Activated CD4-positive, alpha-beta T cell treated with anti-CD3 and anti-CD28 coated beads, Interleukin-2, amount 10 ng/mL, durations not matched to agents 7 days and 5 days (primary cell): Measurements from ENCODE around the gene TFPI. TPM values are rescaled to one million over a fixed set of nuclear protein-coding genes. Genes with fewer than 3 reads are reported as not detected.

Experiments used
- CTCF ChIA-PET: fragments of 350-600 bp; sonication (Branson Sonifier 250); formaldehyde crosslinking; loops from one replicate; lab custom pipeline; 2021; ENCODE audit warnings: antibody characterized with exemption; lab: Charles Lee
- POLR2A ChIA-PET: fragments of 350-600 bp; sonication (Branson Sonifier 250); formaldehyde crosslinking; loops from one replicate; lab custom pipeline; 2021; ENCODE audit warnings: antibody characterized with exemption; lab: Charles Lee
- DNase-seq: peaks from one replicate; pipeline ENCODE4 v3.0.0-alpha.2; 2020
- H3K27ac Mint-ChIP-seq: one replicate; pipeline ENCODE4 v1.8.0; 2021; ENCODE audit warnings: mild to moderate bottlenecking, moderate library complexity, mixed read lengths
- H3K27me3 Mint-ChIP-seq: one replicate; pipeline ENCODE4 v1.8.0; 2021; ENCODE audit warnings: mixed read lengths
- H3K36me3 Mint-ChIP-seq: one replicate; pipeline ENCODE4 v1.8.0; 2021; ENCODE audit warnings: low read depth, mixed read lengths
- H3K4me1 Mint-ChIP-seq: one replicate; pipeline ENCODE4 v1.8.0; 2021; ENCODE audit warnings: mixed read lengths
- H3K4me3 Mint-ChIP-seq: one replicate; pipeline ENCODE4 v1.8.0; 2021; ENCODE audit warnings: mild to moderate bottlenecking, moderate library complexity, mixed read lengths
- H3K9me3 Mint-ChIP-seq: one replicate; pipeline ENCODE4 v1.8.0; 2021; ENCODE audit warnings: mixed read lengths
- total RNA-seq, 2 experiments: library from RNA; stranded (reverse); gene quantifications; one replicate each; pipeline ENCODE4 v1.2.3, GENCODE V29; 2021

TFPI gene
- total RNA-seq, 2 experiments from 2014 or later, result not detected

DNA sequence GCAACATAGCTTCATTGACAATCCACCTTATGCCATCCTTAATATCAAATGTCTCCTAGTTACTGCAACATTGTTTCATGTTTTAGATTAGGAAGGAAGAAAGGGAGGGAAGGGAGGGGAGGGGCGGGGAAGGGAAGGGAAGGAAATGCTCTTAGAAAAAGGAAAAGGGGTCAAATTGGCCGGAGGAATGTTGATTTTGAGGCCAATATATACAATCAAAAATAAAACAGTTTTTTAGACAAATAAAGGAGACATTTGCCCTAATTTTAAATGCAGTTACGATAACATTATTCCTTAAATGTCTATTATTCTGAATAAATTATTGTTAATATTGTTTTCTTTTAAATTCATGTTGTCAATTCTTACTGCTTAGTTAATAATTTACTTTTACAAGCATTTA, 72.7 kb downstream of the TFPI start:
- Mint-ChIP-seq H3K4me1 (no peaks in the 10 kb centered on the region), H3K27ac (no peak overlapping the region), H3K9me3 (no peaks in the 10 kb centered on the region), H3K36me3 (no peaks in the 10 kb centered on the region), H3K27me3 (no peaks in the 10 kb centered on the region), H3K4me3 (no peak overlapping the region)
- ChIA-PET POLR2A (no interaction called here), CTCF (no interaction called here)
- no peak for DNase-seq

DNA sequence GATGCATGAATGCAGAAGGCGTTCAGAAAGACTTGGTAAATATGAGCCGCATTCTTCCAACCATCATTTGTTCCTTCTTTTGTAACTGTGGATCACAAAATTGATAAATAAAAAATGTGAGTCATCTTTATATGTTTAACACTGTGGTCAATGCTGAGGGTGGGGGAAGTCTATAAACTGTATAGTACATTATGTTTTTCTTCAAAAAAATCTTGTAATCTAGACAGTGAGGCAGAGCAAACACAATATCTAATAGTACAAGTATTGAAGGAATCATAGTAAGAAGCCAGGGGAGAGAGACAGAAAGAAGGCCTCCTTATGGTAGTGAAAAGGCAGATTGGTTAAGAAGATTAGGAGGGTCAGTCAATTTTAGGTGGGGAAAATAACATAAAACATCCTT, 75.5 kb downstream of the TFPI start:
- ChIA-PET POLR2A (no interaction called here), CTCF (no interaction called here)
- Mint-ChIP-seq H3K27ac (no peak overlapping the region), H3K36me3 (no peaks in the 10 kb centered on the region), H3K4me3 (no peak overlapping the region), H3K27me3 (no peaks in the 10 kb centered on the region), H3K4me1 (no peaks in the 10 kb centered on the region), H3K9me3 (no peaks in the 10 kb centered on the region)
- no peak for DNase-seq

DNA sequence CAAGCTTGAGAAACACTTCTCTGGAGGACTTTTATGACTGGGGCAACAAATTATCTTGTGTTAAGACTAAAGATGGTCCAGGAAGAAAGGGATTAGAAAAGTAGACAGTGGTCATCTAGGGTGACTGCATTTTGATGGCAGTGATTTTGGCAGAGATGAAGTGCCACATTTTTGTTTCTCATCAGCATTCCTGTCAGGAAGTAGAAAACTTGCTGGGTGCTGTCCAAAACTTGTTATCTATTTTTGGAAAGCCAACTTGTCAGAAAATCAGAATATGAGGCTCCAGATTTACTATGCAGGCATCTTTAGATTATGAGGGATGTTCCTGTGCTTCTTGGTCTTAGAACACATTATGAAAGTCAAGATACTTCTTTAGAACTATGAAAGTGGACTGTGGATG, 77.2 kb downstream of the TFPI start:
- no peaks in the 10 kb centered on the region for H3K9me3 Mint-ChIP-seq
- H3K36me3 Mint-ChIP-seq, result no peaks in the 10 kb centered on the region
- POLR2A ChIA-PET, result no interaction called here
- no peaks in the 10 kb centered on the region for H3K4me1 Mint-ChIP-seq
- CTCF ChIA-PET, result no interaction called here
- no peak overlapping the region for H3K4me3 Mint-ChIP-seq
- no peak overlapping the region for H3K27ac Mint-ChIP-seq
- no peaks in the 10 kb centered on the region for H3K27me3 Mint-ChIP-seq
- no peak for DNase-seq

DNA sequence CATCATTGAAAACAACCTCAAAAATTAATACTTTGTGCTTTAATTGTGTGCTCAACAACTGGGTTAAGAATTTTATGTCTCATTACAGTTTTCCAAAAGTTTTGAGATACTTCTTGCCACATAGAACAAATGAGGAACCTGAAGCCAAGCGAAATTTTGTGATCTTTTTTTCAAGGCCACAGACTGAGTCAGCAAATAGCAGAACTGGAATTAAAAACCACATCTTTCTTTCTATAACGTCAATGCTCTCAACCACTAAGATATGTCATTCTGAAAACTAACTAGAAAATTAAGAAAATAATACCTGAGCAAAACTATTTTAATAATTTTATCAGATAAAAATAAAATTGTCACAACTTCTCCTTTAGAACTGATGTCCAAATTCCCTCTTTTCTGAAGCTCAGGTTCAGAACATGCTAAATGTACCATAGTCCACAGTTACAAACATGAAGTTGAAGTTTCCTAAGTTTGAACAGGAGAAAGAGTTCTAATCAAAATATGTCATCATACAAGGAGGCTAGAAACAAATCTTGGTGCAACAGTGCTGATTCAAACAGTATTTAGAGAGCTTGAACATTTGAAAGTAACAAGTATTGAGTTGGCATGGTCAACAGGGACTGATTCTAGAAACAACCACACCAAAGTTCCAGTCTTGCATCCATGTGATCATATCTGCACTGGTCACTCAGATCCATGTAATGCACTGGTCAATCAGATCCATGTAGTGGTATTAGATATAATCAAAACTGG, 78.6 kb downstream of the TFPI start:
- DNase-seq, result no peak
- H3K27ac Mint-ChIP-seq, result no peak overlapping the region
- no peaks in the 10 kb centered on the region for H3K9me3 Mint-ChIP-seq
- H3K36me3 Mint-ChIP-seq, result no peaks in the 10 kb centered on the region
- H3K4me1 Mint-ChIP-seq, result no peaks in the 10 kb centered on the region
- H3K4me3 Mint-ChIP-seq, result no peak overlapping the region
- CTCF ChIA-PET, result no interaction called here
- POLR2A ChIA-PET, result no interaction called here
- H3K27me3 Mint-ChIP-seq, result no peaks in the 10 kb centered on the region

DNA sequence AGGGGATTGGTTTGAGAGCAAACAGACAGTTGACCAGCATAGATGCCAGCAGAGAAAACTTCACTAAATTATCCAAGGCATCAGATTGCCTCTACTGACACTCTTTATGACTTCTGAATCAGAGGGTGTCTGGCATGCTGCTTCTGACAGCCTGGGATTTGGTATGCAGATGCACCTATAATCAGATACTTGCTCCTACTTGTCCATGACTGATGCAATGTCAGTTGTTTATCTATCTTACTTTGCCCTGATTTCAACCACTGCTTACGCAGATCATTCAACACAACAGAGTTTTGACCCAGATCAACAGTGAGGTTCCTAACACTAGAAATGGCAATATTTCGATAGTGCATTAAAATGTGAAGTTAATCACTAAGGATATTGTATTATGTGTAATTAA, 83.5 kb downstream of the TFPI start:
- ChIA-PET POLR2A (no interaction called here), CTCF (no interaction called here)
- H3K36me3 Mint-ChIP-seq, result no peaks in the 10 kb centered on the region
- H3K27me3 Mint-ChIP-seq, result no peaks in the 10 kb centered on the region
- H3K9me3 Mint-ChIP-seq, result no peaks in the 10 kb centered on the region
- DNase-seq, result no peak
- no peak overlapping the region for H3K27ac Mint-ChIP-seq
- H3K4me1 Mint-ChIP-seq, result no peaks in the 10 kb centered on the region
- no peak overlapping the region for H3K4me3 Mint-ChIP-seq

DNA sequence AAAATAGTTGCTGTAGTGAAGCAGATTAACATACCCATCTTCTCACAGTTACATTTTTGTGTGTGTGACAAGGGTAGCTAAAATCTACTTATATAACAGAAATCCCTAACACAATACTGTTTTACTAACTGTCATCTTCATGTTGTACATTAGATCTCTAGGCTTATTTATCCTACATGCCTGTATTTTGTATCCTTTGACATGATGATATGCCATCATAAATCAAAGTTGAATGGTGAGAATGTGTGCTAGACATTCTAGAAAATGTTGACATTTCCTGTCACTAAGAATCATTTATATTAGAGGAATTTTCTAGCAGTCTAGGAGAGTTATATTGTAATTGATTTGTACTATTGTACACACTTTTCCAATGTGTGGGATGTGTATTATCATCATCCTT, 84.7 kb downstream of the TFPI start:
- no peak for DNase-seq
- ChIA-PET CTCF (no interaction called here), POLR2A (no interaction called here)
- Mint-ChIP-seq H3K27ac (no peak overlapping the region), H3K9me3 (no peaks in the 10 kb centered on the region), H3K27me3 (no peaks in the 10 kb centered on the region), H3K4me1 (no peaks in the 10 kb centered on the region), H3K36me3 (no peaks in the 10 kb centered on the region), H3K4me3 (no peak overlapping the region)

DNA sequence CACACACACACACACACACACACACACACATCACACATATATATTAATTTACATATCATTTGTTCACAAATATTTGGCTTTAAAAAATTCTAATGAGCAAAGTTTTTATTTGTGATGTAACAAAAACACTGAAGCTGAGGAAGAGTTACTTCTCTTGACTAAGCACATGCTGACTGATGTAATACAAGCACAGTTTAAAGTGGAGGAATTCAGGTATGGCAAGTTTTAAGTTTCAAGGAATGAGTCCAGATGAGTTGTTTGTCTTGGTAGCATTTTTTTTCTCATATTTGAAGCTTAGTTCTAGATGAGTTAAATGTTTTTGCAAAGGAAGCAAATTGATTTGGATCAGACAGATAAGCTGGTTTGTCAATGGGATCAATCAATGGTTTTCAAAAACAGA, 86.0 kb downstream of the TFPI start:
- CTCF ChIA-PET, result no interaction called here
- no peaks in the 10 kb centered on the region for H3K27me3 Mint-ChIP-seq
- POLR2A ChIA-PET, result no interaction called here
- DNase-seq, result no peak
- H3K4me3 Mint-ChIP-seq, result no peak overlapping the region
- no peaks in the 10 kb centered on the region for H3K4me1 Mint-ChIP-seq
- no peak overlapping the region for H3K27ac Mint-ChIP-seq
- no peaks in the 10 kb centered on the region for H3K9me3 Mint-ChIP-seq
- H3K36me3 Mint-ChIP-seq, result no peaks in the 10 kb centered on the region

DNA sequence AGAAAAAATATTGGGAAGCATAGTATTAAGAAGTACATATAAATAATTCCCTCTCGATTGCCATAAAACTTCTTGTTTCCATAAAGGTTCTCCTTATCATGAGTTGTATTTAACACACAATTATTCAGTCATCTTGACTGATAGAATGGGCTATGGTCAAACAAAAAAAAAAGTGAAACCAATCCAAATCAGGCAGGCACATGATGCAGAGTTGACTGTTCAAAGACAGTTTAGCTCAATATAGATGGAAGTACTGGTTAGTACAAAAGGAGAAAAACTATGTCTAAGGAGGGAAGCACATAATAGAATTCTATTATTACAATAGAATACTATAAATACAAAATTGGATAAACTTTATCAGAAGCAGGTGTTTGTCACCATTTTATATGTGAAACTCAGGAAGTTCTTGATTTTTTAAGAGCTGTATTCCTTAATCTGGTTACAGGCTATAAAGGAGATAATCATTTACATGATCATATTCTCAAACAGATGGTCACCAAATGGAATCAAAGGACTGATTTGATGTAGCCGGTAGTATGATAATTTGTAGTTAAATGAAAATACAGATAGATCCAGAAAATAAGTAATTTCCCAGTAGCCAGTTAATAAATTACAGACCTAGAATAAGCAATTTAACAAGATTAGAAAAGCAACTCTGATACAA, 88.0 kb downstream of the TFPI start:
- no peaks in the 10 kb centered on the region for H3K4me1 Mint-ChIP-seq
- no peaks in the 10 kb centered on the region for H3K9me3 Mint-ChIP-seq
- DNase-seq, result no peak
- H3K36me3 Mint-ChIP-seq, result no peaks in the 10 kb centered on the region
- ChIA-PET POLR2A (no interaction called here), CTCF (no interaction called here)
- H3K27ac Mint-ChIP-seq, result no peak overlapping the region
- H3K27me3 Mint-ChIP-seq, result no peaks in the 10 kb centered on the region
- no peak overlapping the region for H3K4me3 Mint-ChIP-seq

DNA sequence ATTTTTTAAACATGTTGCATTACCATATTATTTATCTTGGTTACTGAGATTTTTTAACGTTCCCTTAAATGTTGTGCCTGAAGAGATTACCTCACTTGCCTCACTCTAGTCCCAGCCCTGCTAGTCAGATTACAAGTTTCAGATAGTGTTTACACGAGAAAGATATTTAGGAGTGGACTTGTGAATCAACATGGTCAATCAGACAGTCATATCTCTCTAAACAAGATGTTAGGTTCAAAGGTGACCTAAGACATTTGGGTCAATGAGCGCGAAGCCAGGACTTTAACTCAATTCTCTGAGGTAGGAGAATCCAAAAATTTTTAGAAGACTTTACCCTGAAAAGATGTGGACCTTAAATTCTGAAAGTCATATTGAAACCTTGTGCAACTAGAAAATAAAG, 91.4 kb downstream of the TFPI start:
- POLR2A ChIA-PET, result no interaction called here
- no peak for DNase-seq
- H3K36me3 Mint-ChIP-seq, result no peaks in the 10 kb centered on the region
- CTCF ChIA-PET, result no interaction called here
- no peaks in the 10 kb centered on the region for H3K27me3 Mint-ChIP-seq
- no peak overlapping the region for H3K4me3 Mint-ChIP-seq
- no peak overlapping the region for H3K27ac Mint-ChIP-seq
- no peaks in the 10 kb centered on the region for H3K9me3 Mint-ChIP-seq
- H3K4me1 Mint-ChIP-seq, result no peaks in the 10 kb centered on the region

DNA sequence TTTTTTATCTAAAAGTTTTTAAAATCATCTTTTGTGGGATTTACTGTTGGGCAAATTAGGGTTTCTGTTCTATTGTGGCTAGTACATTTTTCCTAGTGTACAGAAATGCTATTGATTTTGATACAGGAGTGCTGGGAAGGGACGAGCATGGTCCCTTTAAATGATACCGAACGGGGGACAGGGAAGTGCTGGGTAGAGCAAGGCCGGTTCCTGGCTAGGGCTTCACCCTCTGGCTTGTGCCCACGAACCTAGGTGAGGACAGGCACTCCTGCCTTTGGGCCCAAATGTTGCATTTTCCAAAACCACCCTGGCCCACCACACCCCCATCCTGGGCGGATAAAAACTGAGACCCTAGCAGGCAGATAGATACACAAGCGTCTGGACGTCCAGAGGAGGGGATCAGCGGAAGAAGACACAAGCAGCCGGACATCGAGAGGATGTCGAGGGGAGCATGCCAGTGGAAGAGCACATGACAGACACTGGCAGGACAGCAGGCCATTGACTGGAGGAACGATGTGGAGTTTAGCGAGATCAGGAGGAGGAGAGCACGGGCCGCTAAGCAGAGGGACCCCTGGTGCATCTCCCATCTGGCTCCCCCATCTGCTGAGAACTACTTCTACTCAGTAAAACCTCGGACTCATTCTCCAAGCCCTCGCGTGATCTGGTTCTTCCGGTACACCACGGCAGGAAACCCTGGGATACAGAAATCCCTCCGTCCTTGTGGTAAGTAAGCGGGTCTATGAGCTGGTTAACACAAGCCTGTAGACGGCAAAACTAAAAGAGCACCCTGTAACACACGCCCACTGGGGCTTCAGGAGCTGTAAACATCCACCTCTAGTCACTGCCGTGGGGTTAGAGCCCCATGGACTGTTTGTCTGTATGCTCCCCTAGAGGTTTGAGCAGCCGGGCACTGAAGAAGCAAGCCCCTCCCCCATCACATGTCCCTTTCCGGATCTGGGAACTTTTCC, 92.7 kb downstream of the TFPI start:
- Mint-ChIP-seq H3K4me3 (no peak overlapping the region), H3K27me3 (no peaks in the 10 kb centered on the region), H3K36me3 (no peaks in the 10 kb centered on the region), H3K9me3 (no peaks in the 10 kb centered on the region), H3K4me1 (no peaks in the 10 kb centered on the region), H3K27ac (no peak overlapping the region)
- no peak for DNase-seq
- POLR2A ChIA-PET, result no interaction called here
- CTCF ChIA-PET, result no interaction called here

DNA sequence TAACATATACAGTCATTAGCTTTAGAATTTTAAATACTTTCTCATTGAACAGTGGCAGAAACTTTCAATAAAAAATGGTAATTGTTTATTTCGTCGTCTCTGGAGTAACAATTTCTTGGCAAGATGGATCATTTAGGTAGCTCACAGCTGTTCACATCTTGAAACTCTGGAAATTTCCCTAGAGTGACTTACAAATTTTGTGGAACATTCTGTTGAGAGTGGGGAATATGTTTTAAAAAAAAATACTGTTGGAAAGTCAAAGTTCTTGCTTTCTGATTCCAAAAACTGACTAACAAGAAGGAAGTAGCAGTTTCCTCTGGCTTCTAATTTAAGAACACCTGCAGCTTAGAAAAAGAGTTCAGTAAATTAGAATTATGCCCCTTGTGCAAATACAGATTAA, 95.0 kb downstream of the TFPI start:
- CTCF ChIA-PET, result no interaction called here
- H3K4me3 Mint-ChIP-seq, result no peak overlapping the region
- no peaks in the 10 kb centered on the region for H3K4me1 Mint-ChIP-seq
- H3K27ac Mint-ChIP-seq, result no peak overlapping the region
- H3K9me3 Mint-ChIP-seq, result no peaks in the 10 kb centered on the region
- POLR2A ChIA-PET, result no interaction called here
- no peak for DNase-seq
- no peaks in the 10 kb centered on the region for H3K36me3 Mint-ChIP-seq
- no peaks in the 10 kb centered on the region for H3K27me3 Mint-ChIP-seq

DNA sequence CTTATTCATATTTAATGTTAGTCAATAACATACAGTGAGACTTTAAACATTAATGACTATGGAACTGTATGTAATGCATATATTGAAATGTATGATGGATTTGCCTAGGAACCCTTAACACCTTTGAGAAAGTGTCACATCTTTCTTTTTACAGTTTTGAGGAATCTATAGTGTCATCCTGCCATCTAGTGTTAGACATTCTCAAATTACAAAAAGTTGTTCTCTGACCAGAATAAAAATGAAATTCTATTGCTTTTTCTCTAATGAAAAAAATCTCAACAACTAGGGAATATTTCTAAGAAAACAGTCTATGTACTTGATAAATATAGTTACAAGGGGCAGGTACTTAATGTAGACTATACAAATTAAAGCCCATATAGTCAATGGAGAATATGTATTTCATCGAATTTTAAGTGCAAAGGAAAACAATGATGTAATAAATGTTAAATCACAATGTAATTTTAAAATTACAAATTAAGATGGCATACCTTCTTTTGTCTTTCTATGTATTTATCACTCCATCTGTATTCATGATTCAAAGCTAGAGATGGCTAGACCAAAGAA, 101.1 kb downstream of the TFPI start:
- Mint-ChIP-seq H3K4me1 (peaks cover 6% of the 10 kb centered on the region), H3K36me3 (no peaks in the 10 kb centered on the region), H3K4me3 (no peak overlapping the region), H3K27me3 (no peaks in the 10 kb centered on the region), H3K9me3 (no peaks in the 10 kb centered on the region), H3K27ac (no peak overlapping the region)
- ChIA-PET CTCF (no interaction called here), POLR2A (no interaction called here)
- DNase-seq, result no peak

DNA sequence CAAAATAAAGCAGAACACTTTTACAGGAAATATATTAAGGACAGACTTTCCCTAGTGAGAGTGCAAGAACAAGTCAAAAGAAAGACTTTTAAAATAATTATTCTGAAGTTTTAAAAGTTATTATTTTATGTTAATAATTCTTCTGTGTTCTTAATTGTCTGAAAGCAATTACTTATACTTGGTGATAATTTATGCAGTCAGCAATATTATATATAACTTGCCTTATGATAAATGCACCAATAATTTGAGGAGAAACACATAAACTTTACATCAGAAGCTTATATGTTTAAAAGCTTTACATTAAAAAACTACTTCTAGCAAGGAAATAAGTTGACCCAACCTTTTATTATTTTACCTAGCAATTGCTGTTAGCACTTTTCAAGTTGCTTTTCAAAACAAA, 102.7 kb downstream of the TFPI start:
- Mint-ChIP-seq H3K27me3 (no peaks in the 10 kb centered on the region), H3K9me3 (no peaks in the 10 kb centered on the region), H3K4me1 (peaks cover 12% of the 10 kb centered on the region), H3K36me3 (no peaks in the 10 kb centered on the region), H3K4me3 (no peak overlapping the region), H3K27ac (no peak overlapping the region)
- CTCF ChIA-PET, result no interaction called here
- POLR2A ChIA-PET, result no interaction called here
- no peak for DNase-seq
